IPS-NIHi7 (cell line): ENCODE results near the gene DEAF1.
"Not testable (repeated sequence)": the region's sequence is repeated elsewhere in the genome, so short reads cannot be mapped to it uniquely, and the experiment has no call there.

Source experiments
- DNase-seq: peaks from one replicate; pipeline ENCODE4 v3.0.0; 2012; ENCODE audit warnings: mixed read lengths; ENCODE audit errors: extremely low spot score

DEAF1 gene, protein sequence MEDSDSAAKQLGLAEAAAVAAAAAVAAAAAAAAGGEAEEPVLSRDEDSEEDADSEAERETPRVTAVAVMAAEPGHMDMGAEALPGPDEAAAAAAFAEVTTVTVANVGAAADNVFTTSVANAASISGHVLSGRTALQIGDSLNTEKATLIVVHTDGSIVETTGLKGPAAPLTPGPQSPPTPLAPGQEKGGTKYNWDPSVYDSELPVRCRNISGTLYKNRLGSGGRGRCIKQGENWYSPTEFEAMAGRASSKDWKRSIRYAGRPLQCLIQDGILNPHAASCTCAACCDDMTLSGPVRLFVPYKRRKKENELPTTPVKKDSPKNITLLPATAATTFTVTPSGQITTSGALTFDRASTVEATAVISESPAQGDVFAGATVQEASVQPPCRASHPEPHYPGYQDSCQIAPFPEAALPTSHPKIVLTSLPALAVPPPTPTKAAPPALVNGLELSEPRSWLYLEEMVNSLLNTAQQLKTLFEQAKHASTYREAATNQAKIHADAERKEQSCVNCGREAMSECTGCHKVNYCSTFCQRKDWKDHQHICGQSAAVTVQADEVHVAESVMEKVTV

DNA sequence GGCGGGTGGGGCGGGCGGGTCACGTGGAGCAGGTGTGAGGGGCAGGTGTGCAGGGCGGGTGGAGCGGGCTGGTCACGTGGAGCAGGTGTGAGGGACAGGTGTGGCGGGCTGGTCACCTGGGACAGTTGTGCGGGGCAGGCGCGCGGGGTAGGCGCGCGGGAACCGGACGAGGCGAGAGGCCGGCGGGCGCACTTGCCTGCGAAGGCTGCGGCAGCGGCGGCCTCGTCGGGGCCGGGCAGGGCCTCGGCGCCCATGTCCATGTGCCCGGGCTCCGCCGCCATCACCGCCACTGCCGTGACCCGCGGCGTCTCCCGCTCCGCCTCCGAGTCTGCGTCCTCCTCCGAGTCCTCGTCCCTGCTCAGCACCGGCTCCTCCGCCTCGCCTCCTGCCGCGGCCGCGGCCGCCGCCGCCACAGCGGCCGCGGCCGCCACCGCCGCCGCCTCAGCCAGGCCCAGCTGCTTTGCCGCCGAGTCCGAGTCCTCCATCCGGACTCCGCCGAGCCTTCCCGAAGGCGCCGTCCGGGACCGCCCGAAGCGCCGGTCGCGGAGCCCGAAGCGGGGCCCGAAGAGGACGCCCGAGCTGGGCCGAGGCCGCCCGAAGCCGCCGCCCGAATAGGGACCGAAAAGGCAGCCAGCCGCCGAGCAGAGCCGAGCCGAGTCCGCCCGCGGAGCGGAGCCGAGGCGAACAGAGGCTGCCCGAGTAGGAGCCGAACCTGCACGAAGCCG lies at the start of gene DEAF1:
Gene DEAF1 (minus strand): TSS at position 660 of the 725 bp plus-strand sequence. CDS start 175 bp downstream, at position 485.
- peak; percentile 94 for DNase-seq

DNA sequence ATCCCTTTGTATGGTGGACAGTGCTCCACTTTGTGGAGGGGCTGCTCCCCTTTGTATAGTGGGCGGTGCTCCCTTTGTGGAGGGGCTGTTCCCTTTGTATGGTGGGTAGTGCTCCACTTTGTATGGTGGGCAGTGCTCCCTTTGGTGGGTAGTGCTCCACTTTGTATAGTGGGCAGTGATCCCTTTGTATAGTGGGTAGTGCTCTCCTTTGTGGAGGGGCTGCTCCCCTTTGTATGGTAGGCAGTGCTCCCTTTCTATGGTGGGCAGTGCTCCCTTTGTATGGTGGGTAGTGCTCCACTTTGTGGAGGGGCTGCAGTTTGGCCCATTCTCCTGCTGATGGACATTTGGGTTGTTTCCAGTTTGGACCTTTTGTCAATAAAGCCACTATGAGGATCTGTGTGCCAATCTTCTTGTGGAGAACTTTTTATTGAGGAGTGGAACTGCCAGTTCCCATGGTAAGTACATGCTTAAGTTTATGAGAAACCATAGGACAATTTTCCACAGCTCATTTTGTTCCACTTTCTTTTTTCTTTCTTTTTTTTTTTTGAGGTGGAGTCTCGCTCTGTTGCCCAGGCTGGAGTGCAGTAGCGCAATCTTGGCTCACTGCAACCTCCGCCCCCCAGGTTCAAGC lies 47.7 kb upstream of the DEAF1 start:
- no peak for DNase-seq

DNA sequence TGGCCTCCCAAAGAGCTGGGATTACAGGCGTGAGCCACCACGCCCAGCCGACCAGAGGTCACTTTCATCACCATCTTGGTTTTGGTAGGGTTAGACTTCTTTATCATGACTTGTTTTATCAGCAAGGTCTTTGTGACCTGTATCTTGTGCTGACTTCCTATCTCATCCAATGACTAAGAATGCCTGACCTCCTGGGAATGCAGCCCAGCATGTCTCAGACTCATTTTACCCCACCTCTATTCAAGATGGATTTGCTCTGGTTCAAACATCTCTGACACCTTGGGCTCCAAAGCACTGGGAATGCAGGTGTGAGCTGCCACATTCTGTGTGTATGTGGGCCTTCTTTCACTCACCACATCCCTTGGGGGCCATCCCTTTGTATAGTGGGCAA lies 47.1 kb upstream of the DEAF1 start:
- no peak for DNase-seq

DNA sequence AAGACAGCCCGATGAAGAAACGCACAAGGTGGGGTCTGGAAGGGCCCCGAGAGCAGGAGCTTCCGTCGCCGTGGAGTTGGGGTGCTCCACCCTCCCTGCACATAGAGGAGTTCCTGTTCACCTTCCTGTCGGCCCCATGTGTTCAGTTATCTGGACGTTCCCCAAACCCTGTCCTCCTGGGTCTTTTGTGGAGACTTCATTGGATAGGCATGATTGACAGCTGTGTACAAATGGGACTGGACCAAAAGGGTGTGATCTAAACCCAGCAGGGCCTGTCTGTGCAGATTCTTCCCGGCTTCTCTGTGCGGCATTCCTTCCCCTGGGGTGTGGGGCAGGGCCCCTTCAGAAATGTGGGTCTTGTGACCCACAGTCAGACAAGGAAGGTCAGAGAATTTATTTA lies 42.9 kb upstream of the DEAF1 start:
- not testable (repeated sequence) for DNase-seq

DNA sequence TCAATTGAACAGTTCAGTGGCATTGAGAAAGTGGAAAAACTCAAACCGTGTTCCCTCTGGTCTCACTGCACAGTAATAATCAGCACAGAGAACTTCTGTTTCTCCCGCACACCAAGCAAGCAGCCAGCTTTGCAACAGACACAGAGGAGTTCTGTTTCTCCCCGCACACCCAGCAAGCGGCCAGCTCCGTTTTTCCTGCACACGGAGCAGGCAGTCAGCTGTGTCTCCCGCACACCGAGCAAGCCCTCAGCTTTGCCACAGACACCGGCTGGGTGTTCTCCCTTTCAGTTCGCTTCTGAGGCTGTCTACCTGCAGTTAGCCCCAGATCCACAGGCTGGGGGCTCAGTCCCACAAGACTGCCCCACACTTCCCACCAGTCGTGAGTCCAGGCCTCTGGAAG lies 42.3 kb upstream of the DEAF1 start:
- no peak for DNase-seq

DNA sequence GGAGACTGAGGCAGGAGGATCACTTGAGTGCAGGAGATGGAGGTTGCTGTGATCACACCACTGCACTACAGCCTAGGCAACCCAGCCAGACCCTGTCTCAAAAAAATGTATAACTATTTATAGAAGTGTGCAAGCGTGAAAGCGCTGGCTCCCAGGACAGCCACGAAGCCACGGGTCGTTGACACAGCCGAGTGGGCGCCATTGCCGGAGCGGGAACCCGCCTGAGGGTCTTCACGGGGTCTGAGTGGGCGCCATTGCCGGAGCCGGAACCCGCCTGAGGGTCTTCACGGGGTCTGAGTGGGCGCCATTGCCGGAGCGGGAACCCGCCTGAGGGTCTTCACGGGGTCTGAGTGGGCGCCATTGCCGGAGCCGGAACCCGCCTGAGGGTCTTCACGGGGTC lies 39.5 kb upstream of the DEAF1 start:
- DNase-seq: not testable (repeated sequence)

DNA sequence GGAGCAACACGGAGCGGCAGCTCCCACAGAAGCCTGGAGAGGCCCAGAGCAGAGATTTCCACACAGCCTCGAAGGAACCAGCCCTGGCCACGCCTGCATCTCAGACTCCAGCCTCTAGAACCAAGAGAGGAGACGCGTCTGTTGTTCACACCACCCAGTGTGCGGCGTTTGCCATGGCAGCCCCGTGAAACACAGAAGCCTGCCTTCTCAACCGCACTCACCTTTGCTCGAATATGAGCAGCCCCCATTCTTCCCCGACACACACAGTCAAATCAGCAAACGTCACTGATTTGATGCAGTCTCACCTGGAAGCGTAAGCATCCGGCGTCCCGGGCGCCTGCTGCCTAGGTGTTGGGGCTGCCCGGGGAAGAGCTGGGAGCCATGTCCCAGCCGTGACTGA lies 38.0 kb upstream of the DEAF1 start:
- DNase-seq: peak; percentile 6

DNA sequence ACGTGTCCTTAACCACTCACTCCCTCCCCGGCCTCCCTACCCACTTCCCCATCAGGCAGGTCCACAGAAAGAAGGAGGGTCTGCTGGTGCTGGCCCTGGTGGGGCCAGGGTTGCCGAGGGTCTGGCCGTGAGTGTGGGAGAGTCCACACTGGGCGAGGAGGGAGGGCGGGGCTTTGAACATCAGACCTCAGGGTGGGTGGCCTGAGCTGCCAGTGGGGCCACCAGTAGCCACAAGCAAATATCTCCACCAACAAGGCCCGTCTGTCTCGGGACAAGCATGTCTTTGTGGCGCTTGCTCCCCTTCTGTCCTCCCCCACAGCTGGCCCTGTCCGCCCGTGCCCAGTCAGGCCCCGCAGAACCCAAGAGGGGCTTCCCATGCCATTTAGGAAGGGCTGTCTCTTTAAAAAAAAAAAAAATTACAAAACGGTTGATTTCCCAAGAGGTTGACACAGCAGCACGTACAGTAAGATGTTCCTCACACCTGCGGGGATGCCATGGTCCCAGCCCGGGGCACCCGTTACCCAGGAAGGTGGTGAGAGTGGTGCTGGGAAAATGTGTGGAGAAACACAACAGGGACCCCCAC lies 34.6 kb upstream of the DEAF1 start:
- no peak for DNase-seq

DNA sequence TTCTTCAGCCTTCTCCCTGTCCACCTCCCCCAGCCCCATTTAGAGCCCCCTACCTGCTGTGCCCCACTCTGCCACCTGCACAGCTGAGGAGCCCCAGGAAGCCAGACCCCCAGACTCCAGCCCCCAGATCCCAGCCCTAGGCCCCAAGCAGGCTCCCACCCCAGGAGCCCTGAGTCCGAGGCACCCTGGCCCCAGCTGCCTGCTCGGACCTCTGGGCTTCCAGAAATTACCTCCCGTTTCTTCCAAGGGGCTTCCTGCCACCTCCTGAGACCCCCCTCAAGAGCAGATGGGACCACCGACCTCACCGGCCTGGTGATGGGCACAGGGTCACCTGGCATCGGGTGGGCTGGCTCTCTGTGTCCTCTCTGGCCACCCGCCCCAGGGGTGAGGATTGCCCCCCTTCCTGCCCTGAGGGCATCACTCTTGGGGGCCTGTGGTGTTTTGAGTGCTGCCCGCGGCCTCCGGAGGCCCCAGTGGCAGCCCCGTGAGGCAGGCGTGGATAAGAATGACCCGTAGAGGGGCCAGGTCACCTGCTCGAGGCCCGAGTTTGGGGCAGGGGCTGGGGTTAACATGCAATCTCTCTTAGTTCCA lies 34.0 kb upstream of the DEAF1 start:
- DNase-seq: no peak

DNA sequence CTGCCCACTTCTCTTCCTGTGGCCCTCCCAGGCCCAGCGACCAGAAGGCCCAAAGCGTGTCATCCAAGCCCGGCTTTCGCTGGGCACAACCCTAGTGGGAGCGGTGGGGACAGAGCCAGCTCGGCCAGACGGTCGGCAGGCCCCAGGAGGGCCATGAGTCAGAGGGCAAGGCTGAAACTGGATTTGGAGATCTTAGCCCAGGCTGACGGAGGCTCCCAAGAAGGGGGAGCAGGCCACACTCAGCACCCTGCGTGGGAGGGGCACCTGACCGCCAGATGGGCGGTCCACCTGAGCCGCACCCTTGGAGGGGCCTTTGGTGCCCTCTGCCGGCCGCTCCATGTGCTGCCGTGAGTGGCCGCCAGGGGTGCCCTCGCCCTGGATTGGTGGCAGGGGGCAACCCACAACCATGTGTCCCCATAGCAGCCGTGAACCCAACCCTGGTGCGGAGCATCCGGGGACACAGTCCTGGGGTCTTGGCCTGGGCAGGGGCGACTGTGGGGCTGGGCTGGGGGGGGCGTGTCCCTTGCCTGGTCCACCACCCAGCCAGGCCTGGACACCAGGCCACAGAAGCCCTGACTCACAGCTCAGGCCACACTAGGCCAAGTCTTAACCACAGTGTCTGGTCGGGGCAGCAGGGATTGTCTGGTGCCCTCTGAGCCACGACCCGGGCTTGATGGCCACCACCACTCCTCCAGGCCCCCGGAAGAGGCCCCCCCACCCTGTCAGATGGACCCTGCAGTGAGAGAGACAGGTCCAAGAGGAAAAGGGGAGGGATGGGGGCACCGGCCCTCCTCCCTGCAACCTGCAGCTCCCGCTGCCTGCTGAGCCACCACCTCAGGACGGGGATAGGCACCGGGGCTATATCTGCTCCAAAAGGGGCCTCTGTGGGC lies 33.1 kb upstream of the DEAF1 start:
- DNase-seq: peak; percentile 95

DNA sequence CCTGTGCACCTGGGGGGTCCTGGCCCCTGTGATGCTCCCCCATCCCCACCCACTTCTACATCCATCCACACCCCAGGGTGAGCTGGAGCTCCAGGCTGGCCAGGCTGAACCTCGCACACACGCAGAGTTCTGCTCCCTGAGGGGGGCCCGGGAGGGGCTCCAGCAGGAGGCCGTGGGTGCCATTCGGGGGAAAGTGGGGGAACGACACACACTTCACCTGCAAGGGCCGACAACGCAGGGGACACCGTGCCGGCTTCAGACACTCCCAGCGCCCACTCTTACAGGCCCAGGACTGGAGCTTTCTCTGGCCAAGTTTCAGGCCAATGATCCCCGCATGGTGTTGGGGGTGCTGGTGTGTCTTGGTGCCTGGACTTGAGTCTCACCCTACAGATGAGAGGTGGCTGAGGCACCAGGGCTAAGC lies 32.3 kb upstream of the DEAF1 start:
- no peak for DNase-seq

DNA sequence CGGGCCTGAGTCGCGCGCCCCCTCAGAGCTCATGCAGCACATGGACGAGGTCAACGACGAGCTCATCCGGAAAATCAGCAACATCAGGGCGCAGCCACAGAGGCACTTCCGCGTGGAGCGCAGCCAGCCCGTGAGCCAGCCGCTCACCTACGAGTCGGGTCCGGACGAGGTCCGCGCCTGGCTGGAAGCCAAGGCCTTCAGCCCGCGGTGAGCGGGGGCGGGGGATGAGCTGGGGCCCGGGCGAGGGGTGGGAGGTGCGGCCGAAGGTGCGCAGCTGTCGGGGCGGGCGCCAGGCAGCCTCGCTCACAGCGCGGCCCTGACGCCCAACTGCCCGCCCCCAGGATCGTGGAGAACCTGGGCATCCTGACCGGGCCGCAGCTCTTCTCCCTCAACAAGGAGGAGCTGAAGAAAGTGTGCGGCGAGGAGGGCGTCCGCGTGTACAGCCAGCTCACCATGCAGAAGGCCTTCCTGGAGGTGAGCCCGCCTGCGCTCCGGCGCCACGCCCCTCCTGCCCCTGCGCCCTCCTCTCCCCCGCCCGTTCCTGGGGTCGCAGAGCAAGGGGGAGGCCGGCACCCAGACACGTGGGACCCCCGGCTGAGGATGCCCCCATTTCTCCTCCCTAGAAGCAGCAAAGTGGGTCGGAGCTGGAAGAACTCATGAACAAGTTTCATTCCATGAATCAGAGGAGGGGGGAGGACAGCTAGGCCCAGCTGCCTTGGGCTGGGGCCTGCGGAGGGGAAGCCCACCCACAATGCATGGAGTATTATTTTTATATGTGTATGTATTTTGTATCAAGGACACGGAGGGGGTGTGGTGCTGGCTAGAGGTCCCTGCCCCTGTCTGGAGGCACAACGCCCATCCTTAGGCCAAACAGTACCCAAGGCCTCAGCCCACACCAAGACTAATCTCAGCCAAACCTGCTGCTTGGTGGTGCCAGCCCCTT lies 31.5 kb upstream of the DEAF1 start:
- DNase-seq: peak; percentile 55

DNA sequence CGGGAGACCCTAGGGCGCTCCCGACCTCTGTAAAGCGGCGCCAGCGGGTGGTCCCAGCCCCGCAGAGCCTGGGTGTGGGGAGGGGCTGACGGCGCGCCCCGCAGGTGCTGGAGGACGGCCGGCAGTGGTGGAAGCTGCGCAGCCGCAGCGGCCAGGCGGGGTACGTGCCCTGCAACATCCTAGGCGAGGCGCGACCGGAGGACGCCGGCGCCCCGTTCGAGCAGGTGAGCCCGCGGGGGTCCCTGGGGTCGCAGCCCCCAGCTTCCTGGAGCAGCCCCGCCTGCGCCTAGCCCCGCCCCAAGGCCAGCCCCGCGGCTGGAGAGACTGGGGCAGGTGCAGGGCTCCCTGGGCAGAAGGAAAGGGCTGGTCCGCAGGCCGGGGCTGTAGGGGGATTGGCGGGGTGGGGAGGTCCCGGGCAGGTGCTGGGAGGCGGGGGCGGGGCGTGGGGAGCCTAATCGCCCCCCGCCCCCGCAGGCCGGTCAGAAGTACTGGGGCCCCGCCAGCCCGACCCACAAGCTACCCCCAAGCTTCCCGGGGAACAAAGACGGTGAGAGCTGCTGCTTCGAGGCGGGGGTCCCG lies 30.7 kb upstream of the DEAF1 start:
- peak; percentile 45 for DNase-seq

DNA sequence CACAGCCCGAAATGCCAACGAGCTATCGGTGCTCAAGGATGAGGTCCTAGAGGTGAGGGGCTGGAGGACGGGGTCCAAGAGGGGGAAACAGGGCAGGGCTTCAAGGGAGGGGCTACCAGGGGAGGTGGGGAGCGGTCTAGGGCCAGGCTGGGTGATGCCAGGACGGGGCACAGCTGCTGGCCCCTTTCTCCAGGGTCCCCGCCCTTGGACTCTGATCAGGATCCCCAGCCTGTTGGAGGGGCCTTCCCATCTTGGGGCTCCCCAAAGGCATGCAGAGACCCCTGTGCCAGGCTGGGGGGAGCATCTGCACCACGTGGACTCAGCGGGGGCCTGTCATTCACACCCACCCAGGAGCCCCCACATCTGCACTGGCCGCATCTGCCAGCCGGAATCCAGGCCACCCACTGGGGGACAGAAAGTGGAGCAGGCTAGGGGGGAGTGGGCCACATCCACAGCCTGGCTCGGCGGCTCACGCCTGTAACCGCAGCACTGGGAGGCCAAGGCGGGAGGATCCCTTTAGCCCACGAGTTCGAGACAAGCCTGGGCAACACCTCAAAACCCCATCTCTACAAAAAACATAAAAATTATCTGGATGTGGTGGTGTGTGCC lies 29.9 kb upstream of the DEAF1 start:
- no peak for DNase-seq

DNA sequence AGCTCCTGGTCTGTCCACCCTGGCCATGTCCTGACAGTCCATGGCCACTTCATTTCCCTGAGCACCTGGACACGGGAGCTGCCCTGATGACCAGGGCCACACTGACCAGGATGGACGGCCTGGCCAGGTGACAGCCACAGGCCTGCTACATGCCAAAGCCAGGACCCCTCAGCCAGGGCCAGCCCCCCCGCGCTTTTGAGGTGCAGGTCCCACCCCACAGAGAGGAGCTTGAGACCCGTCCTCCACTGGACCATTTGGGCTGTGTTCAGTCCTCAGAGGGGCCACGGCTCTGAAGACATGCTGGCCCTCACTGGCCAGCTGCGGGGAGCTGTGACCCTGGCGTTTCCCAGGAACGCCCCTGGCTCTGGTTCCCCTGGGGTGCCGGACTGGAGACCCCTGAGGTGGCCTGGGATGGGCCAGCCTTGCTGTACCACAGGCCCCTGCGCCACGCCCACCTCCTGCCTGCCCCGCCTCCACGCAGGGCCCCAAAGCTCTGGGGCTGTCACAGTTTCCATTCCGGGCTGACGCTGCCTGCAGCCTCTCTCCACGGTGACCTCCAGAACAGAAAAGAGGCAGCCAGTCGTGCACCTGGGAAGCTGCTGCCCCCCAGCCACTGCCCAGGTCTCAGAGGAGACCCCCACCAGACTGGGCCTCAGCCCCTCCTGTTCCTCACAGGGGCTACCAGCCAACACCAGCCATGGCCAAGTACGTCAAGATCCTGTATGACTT lies 29.2 kb upstream of the DEAF1 start:
- DNase-seq: peak; percentile 14

DNA sequence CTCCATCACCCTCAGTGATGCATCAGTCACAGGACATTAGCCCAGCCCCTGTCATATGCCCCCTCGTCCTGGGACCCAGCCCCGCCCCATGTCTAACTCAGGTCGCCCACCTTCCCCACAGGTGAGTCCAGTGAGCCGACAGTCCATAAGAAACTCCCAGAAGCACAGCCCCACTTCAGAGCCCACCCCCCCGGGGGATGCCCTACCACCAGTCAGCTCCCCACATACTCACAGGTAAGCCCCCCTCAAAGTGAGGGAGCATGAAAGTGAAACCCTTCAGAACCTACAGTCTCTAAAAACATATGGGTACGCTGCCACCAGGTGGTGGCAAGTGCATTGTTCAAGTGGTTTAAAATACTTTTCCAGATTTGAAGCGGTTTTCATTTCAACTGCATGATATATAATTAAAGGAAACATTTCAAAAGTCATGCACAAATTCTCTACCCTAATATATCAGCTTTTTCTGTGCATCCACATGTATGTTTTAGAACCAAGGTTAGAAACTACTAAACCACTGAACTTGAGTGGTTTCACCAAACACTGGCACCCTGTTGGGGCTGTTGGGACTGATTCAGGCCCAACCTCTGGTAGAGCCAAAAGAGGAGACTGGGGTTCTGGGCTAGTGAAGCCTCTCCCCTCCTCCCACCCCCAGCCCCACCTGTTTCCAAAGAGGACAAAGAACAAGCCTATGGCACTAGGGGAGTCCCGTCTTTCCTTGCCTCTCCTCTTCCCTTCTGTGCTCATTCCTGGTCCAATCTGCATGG lies 28.3 kb upstream of the DEAF1 start:
- DNase-seq: peak; percentile 18

DNA sequence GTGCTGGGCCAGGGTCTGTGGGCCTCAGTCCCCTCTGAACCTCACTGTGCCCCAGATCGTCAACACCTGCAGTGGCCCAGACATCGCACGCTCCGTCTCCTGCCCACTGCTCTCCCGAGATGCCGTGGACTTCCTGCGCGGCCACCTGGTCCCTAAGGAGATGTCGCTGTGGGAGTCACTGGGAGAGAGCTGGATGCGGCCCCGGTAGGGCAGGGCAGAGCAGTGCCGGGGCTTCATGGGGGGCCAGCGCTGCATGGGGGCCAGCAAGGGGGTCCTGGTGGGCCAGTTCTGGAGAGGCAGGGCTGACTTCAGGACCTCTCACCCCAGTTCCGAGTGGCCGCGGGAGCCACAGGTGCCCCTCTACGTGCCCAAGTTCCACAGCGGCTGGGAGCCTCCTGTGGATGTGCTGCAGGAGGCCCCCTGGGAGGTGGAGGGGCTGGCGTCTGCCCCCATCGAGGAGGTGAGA lies 27.4 kb upstream of the DEAF1 start:
- DNase-seq: no peak
